NB4 (cell line): Measurements from ENCODE around the gene ERAP2.

Experiments used
- DNase-seq: peaks from one replicate; pipeline ENCODE4 v3.0.0; 2010; ENCODE audit warnings: low read depth
- H3K4me3 ChIP-seq: one replicate; pipeline ENCODE4 v1.5.1; 2011; ENCODE audit warnings: mild to moderate bottlenecking, low read depth, low read length, moderate library complexity
- MYC ChIP-seq: IDR thresholded peaks from 2 replicates; pipeline ENCODE4 v1.6.1; 2011; ENCODE audit warnings: low read depth, low read length
- POLR2A ChIP-seq: IDR thresholded peaks from 2 replicates; pipeline ENCODE4 v1.6.1; 2011; ENCODE audit warnings: mild to moderate bottlenecking; ENCODE audit not compliant: insufficient read length; ENCODE audit errors: extremely low read depth
- TF ChIP-seq, protein P1 (sequence below): IDR thresholded peaks from 2 replicates; pipeline ENCODE4 v1.6.1; 2011; ENCODE audit warnings: low read depth, low read length
- TF ChIP-seq, protein P2 (sequence below): IDR thresholded peaks from one replicate; pipeline ENCODE4 v1.5.1; 2012; ENCODE audit warnings: low read depth, low read length

ERAP2 gene

DNA sequence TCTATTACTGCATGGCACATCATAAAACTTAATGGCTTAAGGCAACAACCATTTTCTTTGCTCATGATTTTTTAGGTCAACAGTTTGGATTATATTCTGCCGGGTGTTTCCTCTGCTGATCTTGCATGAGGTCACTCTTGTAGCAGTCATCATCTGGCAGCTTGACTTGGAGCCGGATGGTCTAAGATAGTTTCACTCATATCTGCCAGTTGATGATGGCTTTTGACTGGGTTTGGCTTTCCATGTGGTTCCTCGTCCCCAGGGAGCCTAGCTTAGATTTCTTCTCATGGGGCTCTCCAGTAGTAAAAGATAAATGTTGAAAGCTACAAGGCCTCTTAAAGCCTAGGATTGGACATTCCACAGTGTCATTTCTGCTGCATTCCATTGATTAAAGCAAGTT, 87.0 kb downstream of the ERAP2 start:
- no peak overlapping the region for H3K4me3 ChIP-seq
- peak; percentile 48 for DNase-seq
- TF ChIP-seq MYC: no peak; the same call in 1 of the 2 replicates
- TF ChIP-seq, protein P1, sequence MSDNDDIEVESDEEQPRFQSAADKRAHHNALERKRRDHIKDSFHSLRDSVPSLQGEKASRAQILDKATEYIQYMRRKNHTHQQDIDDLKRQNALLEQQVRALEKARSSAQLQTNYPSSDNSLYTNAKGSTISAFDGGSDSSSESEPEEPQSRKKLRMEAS: no peak
- TF ChIP-seq, protein P2, sequence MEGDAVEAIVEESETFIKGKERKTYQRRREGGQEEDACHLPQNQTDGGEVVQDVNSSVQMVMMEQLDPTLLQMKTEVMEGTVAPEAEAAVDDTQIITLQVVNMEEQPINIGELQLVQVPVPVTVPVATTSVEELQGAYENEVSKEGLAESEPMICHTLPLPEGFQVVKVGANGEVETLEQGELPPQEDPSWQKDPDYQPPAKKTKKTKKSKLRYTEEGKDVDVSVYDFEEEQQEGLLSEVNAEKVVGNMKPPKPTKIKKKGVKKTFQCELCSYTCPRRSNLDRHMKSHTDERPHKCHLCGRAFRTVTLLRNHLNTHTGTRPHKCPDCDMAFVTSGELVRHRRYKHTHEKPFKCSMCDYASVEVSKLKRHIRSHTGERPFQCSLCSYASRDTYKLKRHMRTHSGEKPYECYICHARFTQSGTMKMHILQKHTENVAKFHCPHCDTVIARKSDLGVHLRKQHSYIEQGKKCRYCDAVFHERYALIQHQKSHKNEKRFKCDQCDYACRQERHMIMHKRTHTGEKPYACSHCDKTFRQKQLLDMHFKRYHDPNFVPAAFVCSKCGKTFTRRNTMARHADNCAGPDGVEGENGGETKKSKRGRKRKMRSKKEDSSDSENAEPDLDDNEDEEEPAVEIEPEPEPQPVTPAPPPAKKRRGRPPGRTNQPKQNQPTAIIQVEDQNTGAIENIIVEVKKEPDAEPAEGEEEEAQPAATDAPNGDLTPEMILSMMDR: no peak
- no peak for TF ChIP-seq POLR2A

GRCh38 chr5:96966801-96967200, 90.5 kb downstream of the ERAP2 start:
- TF ChIP-seq, protein P2: no peak
- TF ChIP-seq, protein P1: no peak
- TF ChIP-seq POLR2A: no peak
- no peak for TF ChIP-seq MYC
- no peak overlapping the region for H3K4me3 ChIP-seq
- no peak for DNase-seq

- TF ChIP-seq, protein P2: no peak
- TF ChIP-seq, protein P1: no peak
- TF ChIP-seq POLR2A (no peak), MYC (no peak)
- DNase-seq: no peak
- no peak overlapping the region for H3K4me3 ChIP-seq
Measured at GRCh38 chr5:96967400-96967799, 91.1 kb downstream of the ERAP2 start.

- H3K4me3 ChIP-seq: no peak overlapping the region
- TF ChIP-seq, protein P2: no peak
- TF ChIP-seq POLR2A: no peak
- TF ChIP-seq, protein P1: no peak
- TF ChIP-seq MYC: no peak
- no peak for DNase-seq
Measured at GRCh38 chr5:96968074-96968473, 91.8 kb downstream of the ERAP2 start.

DNA sequence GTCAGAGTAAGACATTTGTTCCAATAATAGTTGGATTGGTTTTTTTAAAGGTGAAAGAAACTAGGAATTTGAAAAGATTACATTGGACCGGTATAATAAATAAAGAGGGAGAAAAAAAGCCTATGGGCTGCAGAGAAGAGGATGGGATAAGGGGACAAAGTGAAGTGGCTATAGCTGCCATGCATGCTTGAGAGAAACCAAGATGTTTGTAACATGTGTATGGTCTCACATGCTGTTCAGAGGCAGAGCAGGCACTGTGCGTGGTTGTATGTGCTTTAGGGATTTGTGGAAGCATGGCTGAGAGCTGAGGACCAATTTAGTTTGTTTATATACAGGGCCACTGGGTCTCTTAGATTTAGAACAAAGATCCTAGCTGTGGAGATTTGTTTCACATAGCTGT, 92.3 kb downstream of the ERAP2 start:
- no peak overlapping the region for H3K4me3 ChIP-seq

More for the DNA sequence above, 92.3 kb downstream of the ERAP2 start:
- DNase-seq: no peak
- TF ChIP-seq POLR2A: no peak
- TF ChIP-seq MYC: no peak
- TF ChIP-seq, protein P2: no peak
- TF ChIP-seq, protein P1: no peak
